Measurements from ENCODE around the gene NR3C2.

GRCh38 chr4:148437439-148437838, 4.8 kb downstream of the NR3C2 start:
- TF ChIP-seq CTCF (IDR thresholded peaks at IDR 0.05; ENCODE audit: low read depth, low read length, missing input control) (no peak), REST (IDR thresholded peaks at IDR 0.05) (no peak), ZBTB33 (IDR thresholded peaks at IDR 0.05) (no peak), TAF1 (conservative IDR thresholded peaks at IDR 0.05) (no peak), SP1 (IDR thresholded peaks at IDR 0.05) (no peak), HNF4A (conservative IDR thresholded peaks at IDR 0.05) (peak; percentile 86 to 87), RAD21 (IDR thresholded peaks at IDR 0.05) (peak in 1 of 2 donors; percentile 2)
